ENCODE results near the gene ANKRD11. TPM values are rescaled to one million over a fixed set of nuclear protein-coding genes. Genes with fewer than 3 reads are reported as not detected.

Gene ANKRD11
- total RNA-seq, 4 donors from 2014 or later, result 75.6 to 183 (median 108) TPM

DNA sequence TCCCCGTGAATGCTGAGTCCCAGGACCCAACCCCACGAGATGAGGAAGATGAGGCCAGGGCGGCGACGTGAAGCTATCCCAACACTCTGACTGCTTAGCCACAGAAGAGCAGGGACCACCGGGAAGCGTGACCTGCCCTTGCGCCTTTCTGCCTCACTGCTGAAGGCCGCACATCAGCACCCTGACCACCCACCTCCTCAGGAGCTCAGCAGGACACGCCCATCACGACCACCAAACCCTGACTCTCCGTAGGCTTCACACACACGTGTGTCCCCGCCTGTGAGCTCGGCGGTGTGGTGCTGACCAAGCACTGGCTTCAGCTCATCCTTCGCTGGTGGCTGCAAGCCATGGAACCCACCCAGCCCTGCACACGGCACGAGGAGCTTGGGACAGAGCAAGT lies 175.1 kb downstream of the ANKRD11 start:
- WGBS, 2 donors, result 79 to 90% methylated on average over 16 to 18 of the region's 19 CpGs
- TF ChIP-seq CTCF (IDR thresholded peaks at IDR 0.05) (no peak), POLR2A (IDR thresholded peaks at IDR 0.05) (no peak)
- no peak for DNase-seq (ENCODE audit: low spot score in 2 of 2)
- intact Hi-C loops (cut with DNase I; ENCODE audit: low total_unique reads), result no loop called here
- H3K4me3 ChIP-seq (ENCODE audit: low read depth, poor library complexity, severe bottlenecking), result no peak overlapping the region

DNA sequence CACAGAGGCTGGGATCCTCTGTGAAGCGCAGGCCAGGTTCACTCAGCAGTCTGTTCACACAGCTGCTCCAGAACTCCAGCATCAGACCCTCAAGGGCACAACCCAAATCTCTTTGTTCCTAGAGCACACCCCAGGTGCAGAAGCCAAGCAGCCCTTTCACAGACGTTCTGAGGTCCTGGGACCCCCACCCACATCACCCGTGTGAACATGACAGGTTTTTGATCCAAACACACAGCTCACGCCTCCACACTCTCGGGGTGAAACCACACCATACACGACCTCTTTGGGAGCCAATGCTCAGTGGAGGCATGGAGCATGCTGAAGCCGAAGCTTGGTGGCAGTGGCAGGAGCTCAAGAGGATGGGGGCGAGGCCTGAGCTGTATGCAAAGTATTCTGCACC lies 175.5 kb downstream of the ANKRD11 start:
- 80 to 87% methylated on average over 8 of the region's 8 CpGs for WGBS, 2 donors
- intact Hi-C loops (cut with DNase I; ENCODE audit: low total_unique reads), result no loop called here
- TF ChIP-seq POLR2A (IDR thresholded peaks at IDR 0.05), result no peak
- TF ChIP-seq CTCF (IDR thresholded peaks at IDR 0.05), result no peak
- no peak overlapping the region for H3K4me3 ChIP-seq (ENCODE audit: low read depth, poor library complexity, severe bottlenecking)
- DNase-seq (ENCODE audit: low spot score in 2 of 2), result no peak

DNA sequence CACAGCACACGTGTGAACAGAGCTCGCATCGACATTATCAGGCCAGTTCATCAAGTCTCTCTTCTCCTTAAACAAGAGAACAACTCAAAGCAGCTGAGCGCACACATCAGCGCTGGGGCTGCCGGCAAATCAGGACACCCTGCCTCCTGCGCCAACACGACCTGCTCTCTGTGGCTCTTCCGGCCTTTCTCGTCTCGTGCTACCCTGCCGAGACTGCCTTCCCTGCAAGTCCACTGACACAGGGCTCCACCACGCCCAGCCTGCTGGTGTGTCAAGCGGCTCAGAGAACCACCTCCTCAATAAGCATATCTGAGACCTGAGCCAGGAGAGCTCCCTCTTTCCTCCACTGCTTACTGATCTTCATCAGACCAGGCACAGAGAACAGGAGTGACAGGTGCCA lies 176.0 kb downstream of the ANKRD11 start:
- WGBS, 2 donors, result 63 to 66% methylated on average over 14 of the region's 14 CpGs
- no peak for TF ChIP-seq CTCF (IDR thresholded peaks at IDR 0.05)
- TF ChIP-seq POLR2A (IDR thresholded peaks at IDR 0.05), result no peak
- H3K4me3 ChIP-seq (ENCODE audit: low read depth, poor library complexity, severe bottlenecking), result no peak overlapping the region
- DNase-seq (ENCODE audit: low spot score in 2 of 2), result no peak
- intact Hi-C loops (cut with DNase I; ENCODE audit: low total_unique reads), result no loop called here

GRCh38 chr16:89313583-89313982 lies 176.8 kb downstream of the ANKRD11 start:
- TF ChIP-seq POLR2A (IDR thresholded peaks at IDR 0.05) (no peak), CTCF (IDR thresholded peaks at IDR 0.05) (no peak)
- WGBS, 2 donors, result 73 to 76% methylated on average over 3 of the region's 3 CpGs
- no peak for DNase-seq (ENCODE audit: low spot score in 2 of 2)
- H3K4me3 ChIP-seq (ENCODE audit: low read depth, poor library complexity, severe bottlenecking), result no peak overlapping the region
- intact Hi-C loops (cut with DNase I; ENCODE audit: low total_unique reads), result no loop called here

GRCh38 chr16:89312598-89313299 lies 177.6 kb downstream of the ANKRD11 start:
- no peak for DNase-seq (ENCODE audit: low spot score in 2 of 2)
- WGBS, 2 donors, result 90 to 91% methylated on average over 22 of the region's 22 CpGs
- no peak for TF ChIP-seq CTCF (IDR thresholded peaks at IDR 0.05)
- TF ChIP-seq POLR2A (IDR thresholded peaks at IDR 0.05), result no peak
- no peak overlapping the region for H3K4me3 ChIP-seq (ENCODE audit: low read depth, poor library complexity, severe bottlenecking)
- intact Hi-C loops (cut with DNase I; ENCODE audit: low total_unique reads), result no loop called here

- TF ChIP-seq POLR2A (IDR thresholded peaks at IDR 0.05) (no peak), CTCF (IDR thresholded peaks at IDR 0.05) (no peak)
- 66 to 79% methylated on average over 11 of the region's 11 CpGs for WGBS, 2 donors
- no peak for DNase-seq (ENCODE audit: low spot score in 2 of 2)
- no peak overlapping the region for H3K4me3 ChIP-seq (ENCODE audit: low read depth, poor library complexity, severe bottlenecking)
- intact Hi-C loops (cut with DNase I; ENCODE audit: low total_unique reads), result no loop called here
Measured at GRCh38 chr16:89312194-89312593, 178.2 kb downstream of the ANKRD11 start.
